ENCODE measurements around the gene OR2M4.
"Not testable (repeated sequence)": the region's sequence is repeated elsewhere in the genome, so short reads cannot be mapped to it uniquely, and the experiment has no call there.

The OR2M4 gene, protein sequence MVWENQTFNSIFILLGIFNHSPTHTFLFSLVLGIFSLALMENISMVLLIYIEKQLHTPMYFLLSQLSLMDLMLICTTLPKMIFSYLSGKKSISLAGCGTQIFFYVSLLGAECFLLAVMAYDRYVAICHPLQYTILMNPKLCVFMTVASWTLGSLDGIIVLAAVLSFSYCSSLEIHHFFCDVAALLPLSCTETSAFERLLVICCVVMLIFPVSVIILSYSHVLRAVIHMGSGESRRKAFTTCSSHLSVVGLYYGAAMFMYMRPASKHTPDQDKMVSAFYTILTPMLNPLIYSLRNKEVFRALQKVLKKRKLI

DNA sequence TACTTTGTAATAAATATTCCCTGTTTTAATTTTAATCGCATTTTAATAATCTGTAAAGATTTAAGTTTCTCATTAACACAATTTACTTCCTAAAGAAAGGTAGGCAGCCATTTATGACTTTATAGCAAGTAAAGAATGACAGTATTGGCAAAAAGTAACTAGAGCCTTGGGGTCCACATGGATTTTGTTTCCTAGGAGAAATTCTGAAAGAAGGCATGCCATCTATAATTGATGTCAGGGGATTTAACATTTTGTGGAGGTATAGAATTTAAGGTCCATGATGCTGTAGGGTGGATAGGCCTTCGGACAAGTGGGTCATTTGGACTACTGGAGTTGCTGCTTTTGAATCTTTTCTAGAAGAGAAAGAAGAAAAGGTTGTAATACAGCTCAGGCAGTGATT lies at the start of gene OR2M4:
Gene OR2M4 (plus strand): TSS at position 301 of the 400 bp plus-strand sequence. CDS start 7,512 bp downstream, outside the sequence.
- DNase-seq = no peak

DNA sequence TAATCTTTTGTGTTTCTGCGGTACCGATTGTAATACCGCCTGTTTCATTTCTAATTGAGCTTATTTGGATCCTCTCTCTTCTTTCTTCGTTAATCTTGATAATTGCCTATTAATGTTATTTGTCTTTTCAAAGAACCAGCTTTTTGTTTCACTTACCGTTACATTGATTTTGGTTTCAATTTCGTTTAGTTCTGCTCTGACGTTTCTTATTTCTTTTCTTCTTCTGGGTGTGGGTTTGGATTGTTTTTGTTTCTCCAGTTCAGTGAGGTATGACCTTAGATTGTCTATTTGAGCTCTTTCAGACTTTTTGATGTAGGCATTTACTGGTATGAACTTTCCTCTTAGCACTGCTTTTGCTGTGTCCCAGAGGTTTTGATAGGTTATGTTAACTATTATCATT lies 47.2 kb upstream of the OR2M4 start:
- no peak for DNase-seq

DNA sequence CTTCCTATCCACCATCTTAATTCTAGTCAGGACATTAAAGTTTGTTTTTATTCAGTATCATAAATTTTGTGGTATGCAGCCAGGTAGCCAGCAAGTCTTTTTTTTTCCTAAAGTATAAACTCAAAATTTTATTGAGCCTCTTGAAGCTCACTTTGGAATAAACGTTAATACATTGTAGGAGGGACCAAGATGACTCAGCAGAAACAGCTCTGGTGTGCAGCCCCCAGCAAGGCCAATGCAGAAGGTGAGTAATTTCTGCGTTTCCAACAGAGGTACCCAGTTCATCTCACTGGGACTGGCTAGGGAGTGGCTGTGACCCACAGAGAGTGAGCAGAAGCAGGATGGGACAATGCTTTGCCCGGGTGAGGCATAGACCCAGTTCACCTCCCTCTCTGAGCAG lies 43.9 kb upstream of the OR2M4 start:
- no peak for DNase-seq

DNA sequence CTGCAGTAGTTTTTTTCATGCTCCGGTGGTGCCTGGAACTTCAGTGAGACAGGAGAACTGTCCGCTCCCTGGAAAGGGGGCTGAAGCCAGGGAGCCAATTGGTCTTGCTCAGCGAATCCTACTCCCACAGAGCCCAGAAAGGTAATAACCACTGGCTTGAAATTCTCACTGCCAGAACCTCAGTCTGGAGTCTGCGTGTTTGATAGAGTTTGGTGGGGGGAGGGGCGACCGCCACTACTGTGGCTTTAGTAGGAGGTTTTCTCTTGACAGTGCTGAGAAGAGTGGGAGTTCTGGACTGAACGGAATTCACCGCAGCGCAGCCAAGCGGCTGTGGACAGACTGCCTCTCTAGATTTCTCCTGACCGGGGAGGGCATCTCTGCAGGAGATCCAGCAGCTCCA lies 42.2 kb upstream of the OR2M4 start:
- DNase-seq = no peak

DNA sequence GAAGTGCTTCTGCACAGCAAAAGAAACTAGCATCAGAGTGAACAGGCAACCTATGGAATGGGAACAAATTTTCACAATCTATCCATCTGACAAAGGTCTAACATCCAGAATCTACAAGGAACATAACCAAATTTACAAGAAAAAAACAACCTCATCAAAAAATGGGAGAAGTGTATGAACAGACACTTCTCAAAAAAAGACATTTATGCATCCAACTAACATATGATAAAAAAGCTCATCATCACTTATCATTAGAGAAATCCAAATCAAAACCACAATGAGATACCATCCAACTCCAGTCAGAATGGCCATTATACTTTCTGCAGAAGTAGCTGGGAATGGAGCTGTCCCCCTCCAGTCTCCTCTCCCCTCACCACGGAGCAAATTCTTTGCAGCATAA lies 37.1 kb upstream of the OR2M4 start:
- no peak for DNase-seq

DNA sequence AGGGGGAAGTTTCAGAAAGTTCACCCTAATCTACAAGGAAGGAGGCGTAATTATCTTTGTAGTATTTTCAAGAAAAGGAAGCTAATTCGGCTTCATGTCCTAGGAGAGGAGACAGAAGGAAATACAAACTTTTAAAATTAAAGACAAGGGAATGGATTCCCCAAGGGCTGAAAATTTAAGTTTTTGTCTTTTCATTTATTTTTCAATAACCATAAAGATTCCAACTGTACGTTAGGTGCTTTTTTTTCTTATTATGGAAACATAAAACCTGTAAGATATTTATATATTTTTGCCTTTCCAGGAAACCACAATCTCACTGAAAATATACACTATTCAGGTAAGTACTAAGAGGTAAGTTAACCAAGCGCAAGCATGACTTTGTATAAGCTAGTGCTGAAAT lies 34.3 kb upstream of the OR2M4 start, which contains the start of gene OR2M3:
Gene OR2M3 (plus strand): TSS at position 301 of the 400 bp plus-strand sequence. CDS start 5,803 bp downstream, outside the sequence.
- DNase-seq = no peak

DNA sequence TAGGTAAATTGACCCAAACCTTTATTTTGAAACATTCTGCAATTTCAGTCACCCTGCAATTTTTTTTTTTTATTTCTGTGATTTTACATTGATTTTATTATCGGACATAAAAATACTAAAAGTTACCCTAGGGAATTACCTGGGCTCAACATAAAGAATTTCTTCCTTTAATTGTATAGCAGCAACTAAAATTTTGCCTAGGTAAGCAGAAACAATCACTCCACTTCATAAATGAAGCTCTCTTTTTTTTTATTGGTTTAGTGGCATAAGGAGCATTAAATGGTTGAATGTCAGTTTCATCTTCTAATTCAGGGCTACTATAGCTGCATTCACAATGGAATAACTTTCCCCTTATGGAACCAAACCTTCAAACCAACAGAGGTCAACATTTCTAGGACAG lies 15.3 kb upstream of the OR2M4 start:
- no peak for DNase-seq

DNA sequence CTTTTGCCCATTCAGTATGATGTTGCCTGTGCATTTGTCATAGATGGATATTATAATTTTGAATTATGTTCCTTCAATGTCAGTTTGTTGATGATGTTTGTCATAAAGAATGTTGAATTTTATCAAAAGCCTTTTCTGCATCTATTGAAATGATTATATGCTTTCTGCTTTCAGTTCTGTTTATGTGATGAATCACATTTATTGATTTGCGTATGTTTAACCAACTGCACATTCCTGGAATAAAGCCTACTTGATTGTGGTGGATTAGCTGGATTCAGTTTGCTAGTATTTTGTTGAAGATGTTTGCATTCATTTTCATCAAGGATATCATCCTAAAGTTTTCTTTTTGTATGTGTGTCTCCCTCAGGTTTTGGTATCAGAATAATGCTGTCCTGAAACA lies 5.7 kb upstream of the OR2M4 start:
- no peak for DNase-seq

DNA sequence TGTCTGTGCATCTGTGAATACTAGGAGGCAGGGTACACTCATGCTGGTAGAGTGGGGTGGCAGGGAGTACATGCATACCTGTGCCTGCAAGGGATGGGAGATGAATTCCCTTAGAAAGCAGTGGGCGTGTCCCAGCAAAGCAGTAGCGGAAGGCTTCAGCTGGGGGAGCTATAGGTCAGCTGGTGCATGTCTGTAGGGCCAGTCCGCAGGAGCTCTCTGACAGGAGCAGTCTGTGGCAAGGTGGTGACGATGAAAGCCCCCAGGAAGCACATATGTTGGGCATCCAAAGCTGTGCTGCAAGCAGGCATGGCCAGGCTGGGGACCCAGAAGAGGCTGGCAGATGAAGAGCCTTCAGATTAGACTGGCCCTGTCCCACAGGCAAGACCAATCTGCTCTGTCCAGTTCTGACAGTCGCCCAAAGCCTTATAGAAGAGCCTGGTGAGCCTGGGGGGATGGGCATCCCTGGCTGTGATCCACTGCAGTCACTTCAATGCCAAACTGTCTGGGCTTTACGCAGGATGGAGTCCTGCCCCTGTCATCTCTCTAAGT lies 1.8 kb upstream of the OR2M4 start:
- DNase-seq = no peak

DNA sequence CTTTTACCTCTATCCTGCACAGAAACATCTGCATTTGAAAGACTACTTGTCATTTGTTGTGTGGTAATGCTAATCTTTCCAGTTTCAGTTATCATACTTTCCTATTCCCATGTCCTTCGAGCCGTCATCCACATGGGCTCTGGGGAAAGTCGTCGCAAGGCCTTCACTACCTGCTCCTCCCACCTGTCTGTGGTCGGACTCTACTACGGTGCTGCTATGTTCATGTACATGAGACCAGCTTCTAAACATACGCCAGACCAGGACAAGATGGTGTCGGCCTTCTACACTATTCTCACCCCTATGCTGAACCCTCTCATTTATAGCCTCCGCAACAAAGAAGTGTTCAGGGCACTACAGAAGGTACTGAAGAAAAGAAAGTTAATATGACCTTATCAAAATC lies 8.3 kb downstream of the OR2M4 start:
- no peak for DNase-seq

DNA sequence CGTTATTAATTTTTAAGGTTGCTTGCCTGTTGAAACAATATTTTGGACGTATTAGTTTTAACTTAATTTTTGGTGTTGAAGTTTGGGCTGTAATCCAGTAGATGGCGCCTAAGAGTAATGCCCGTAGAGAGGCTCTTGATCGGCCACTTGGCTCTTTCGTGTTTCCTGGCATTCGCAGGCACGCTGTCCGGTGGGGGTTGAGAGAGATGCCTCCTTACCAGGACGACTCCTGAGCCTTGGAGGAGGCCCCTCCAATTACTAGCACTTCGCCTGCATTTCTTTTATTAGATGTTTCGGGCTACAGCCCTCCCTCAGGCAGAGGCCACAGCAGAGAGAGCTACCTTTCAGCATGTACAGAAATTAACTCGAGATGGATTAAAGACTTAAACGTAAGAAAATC lies 12.0 kb downstream of the OR2M4 start:
- DNase-seq = peak; percentile 24

DNA sequence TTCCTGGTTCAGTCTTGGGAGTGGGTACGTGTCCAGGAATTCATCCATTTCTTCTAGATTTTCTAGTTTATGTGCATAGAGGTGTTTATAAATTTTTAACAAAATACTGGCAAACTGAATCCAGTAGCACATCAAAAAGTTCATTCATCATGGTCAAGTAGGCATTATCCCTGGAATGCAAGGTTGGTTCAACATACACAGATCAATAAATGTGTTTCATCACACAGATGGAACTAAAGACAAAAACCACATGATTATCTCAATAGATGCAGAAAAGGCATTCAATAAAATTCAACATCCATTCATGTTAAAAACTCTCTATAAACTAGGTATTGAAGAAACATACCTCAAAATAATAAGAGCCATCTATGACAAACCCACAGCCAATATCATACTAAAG lies 28.1 kb downstream of the OR2M4 start:
- DNase-seq = not testable (repeated sequence)

DNA sequence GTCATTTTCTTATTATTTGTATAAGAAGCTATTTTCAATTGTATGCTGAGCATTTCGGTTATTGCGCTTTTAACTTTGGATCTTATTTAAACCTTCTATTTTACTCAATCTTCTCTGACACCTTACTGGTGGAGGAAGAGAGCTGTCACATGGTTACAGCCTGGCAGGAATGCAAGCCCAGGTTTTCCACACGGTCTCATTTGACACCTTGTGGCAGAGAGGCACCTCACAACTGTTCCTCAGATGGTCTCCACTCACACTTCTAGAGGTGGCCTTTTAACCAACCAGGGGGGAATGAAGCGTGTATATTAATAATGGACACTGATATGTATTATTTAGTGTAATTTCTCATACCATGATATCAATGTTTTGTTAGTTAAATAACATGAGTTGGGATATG lies 37.0 kb downstream of the OR2M4 start:
- no peak for DNase-seq

DNA sequence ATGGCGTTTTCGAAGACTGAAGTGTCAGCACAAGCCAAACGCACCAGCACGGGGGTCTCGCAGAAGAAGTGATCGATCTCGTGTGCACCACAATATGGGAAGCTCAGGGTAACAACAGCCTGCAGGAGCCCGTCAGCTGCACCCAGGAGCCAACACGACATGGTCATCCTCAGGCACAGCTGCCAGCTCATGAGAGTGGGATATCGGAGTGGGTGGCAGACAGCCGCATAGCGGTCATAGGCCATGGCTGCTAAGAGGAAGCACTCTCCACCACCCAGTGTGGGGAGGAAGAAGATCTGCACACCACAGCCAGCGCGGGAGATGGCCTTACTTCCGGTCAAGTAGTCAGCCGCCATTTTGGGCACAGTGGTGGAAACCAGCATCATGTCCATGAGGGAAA lies 42.0 kb downstream of the OR2M4 start:
- DNase-seq = not testable (repeated sequence)

DNA sequence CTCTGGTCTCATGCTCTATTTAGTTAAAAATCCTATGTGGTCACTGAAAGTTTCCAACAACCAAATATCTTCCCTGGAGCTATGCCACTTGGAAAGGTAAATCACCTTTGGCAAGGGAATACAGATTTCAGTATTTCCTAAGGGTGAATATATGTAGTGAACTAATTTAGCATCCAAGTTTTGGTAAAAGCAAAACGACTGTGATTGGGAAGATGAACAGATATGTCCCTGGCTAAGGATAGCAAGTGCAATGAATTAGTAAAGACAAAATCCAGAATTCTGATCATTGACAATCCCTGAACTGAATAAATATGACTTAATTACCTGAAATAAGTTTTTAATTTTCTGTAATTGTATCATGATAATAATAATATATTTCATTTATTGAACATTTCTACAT lies 46.7 kb downstream of the OR2M4 start, which contains the start of gene OR2T33:
Gene OR2T33 (minus strand): TSS at position 101 of the 400 bp plus-strand sequence. CDS start 4,162 bp downstream, outside the sequence.
- DNase-seq = no peak

DNA sequence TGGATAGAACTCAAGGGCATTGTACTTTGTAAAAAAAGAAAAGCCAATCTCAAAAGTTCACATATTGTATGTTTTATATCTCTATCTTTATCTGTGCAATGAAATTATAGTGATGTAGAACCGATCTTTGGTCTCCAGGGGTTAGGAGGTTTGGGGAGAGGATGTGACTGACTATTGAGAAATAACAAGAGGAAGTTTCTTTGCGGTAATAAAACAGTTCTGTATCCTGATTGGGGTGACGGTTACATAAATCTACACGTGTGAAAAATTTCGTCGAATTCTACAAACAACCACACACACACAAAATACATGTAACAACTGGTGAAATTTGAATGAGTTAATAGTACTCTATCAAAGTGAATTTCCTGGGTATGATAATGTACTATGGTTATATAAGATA lies 57.2 kb downstream of the OR2M4 start:
- no peak for DNase-seq

All from kidney glomerular epithelial cell (primary cell).